HG03342 (cell line): Measurements from ENCODE around the gene PROSER3.

Experiments used
- ATAC-seq: cut with Tn5 transposase; IDR thresholded peaks from one replicate; pipeline ENCODE4 v1.9.1; 2021; ENCODE audit warnings: mild to moderate bottlenecking, moderate library complexity; ENCODE audit not compliant: unreplicated experiment

Gene PROSER3

GRCh38 chr19:35775298-35776101, 17.5 kb downstream of the PROSER3 start, which contains the start of gene ARHGAP33:
TSS of gene ARHGAP33 (plus strand) at chr19:35775564. CDS start at chr19:35775659, 95 bp downstream.
- ATAC-seq: peak; percentile 90

DNA sequence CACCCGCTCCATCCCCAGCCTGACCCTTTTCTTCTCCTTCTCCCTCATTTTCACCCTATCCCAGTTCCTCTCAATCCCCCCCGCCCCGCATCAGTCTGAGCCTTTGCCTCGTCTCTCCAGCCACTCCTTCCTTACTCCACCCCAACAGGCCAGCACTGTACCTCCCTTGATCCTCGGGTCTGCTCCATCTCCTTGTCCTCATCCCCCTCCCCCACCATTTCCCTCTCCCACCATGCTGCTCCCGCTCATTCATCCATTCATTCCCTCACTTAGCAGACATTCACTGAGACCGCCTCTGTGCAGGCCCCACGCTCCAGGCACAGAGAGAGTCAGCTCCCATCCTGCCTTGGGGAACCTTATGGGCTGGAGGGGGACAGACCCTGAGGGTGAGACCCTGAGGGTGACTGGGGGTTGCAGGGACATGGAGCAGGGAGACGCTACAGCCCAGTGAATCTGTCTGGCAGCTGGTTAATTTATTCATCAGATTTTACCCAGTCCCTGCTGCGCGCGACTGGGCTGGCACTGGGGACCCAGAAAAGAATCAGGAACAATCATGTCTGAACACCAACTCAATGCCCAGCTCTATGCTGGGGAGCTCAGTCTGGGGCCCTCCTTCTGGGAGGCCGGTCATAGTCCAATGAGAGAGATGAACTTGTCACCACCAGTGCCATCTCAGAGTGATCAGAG, 18.3 kb downstream of the PROSER3 start:
- no peak for ATAC-seq

DNA sequence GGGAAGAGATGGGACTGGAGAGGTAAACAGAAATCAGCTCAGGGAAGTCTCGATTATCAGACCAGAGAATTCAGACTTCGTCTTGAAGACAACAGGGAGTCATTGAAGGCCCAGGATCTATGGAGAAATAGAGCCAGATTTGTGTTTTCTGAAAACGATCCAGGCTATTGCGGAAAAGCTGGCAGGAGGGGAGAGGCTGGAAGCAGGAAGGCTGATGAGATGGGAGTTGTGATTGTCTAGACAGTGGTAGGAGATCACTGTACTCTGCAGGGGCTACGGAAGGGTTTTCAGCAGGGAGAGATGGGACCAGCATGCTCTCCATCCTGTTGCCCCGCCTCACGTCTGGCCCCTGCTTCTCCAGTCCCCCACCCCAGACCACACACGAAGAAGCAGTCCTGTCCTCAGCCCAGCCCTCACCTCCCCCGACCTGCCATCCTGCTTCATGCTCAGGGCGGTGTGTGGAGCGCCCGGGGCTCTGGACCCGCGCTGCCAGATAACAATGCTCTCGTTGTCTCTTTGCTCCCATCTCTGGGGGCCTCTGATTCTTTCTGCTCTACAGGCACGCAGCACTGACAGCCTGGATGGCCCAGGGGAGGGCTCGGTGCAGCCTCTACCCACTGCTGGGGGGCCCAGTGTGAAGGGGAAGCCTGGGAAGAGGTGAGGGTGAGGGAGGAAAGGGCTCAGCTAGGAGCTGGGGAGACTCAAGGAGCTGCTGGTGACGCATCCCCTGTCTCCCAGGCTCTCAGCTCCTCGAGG, 19.3 kb downstream of the PROSER3 start:
- no peak for ATAC-seq

DNA sequence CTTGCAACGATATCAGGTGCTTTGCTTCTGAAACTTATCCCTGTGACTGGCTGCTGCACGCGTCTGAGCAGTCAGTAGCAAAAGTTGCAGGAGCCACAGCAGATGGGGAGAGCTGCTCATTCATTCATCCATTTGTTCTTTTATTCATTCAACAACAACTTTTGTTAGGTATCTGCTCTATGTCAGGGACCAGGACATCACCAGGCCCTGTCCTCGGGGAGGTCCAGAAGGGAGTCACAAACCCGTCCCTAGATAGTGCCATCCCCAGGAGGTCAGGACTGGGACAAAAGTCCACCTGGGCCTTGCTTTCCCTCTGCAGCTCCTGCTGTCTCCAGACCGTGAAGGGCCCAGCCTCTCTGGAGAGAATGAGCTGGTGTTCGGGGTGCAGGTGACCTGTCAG, 20.0 kb downstream of the PROSER3 start:
- ATAC-seq: no peak

DNA sequence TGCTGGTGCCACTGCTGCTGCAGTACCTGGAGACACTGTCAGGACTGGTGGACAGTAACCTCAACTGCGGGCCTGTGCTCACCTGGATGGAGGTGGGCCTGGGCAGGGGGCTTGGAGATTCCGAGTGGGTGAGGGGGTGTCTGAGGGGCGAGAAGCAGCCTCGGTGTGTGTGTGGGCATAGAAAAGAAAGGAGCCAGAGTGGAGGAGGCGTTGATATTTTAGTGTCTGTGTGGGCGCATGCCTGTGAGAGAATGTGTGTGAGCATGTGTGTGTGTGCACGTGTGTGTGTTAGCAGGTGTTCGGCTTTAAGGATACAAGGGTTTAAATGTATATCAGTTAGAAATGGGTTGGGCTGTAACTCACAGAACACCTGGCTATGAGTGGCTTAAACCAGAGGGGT, 21.1 kb downstream of the PROSER3 start:
- ATAC-seq: no peak

DNA sequence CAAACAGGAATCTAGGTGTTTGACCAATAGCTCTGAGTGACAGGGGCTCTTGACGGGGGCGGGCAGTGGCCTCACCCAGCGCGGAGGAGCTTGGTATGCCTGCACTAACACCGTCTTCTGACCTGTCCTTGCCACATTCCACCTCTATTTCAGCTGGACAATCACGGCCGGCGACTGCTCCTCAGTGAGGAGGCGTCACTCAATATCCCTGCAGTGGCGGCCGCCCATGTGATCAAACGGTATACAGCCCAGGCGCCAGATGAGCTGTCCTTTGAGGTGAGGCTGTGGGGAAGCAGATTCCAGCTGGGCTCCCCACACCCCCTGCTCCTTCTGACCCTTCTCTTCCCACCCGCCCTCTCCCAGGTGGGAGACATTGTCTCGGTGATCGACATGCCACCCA, 22.1 kb downstream of the PROSER3 start:
- ATAC-seq: no peak

DNA sequence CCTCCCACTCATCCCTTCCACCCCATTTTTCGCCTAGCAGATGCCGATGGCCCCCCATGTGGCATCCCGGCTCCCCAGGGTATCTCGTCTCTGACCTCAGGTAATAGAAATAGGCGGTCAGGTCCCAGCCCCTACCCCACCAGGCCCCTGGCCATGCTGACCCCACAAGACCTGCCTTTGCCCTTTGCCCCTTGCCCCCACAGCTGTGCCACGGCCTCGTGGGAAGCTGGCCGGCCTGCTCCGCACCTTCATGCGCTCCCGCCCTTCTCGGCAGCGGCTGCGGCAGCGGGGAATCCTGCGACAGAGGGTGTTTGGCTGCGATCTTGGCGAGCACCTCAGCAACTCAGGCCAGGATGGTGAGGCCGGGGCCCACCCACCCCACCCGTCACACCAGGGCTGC, 22.7 kb downstream of the PROSER3 start:
- no peak for ATAC-seq

DNA sequence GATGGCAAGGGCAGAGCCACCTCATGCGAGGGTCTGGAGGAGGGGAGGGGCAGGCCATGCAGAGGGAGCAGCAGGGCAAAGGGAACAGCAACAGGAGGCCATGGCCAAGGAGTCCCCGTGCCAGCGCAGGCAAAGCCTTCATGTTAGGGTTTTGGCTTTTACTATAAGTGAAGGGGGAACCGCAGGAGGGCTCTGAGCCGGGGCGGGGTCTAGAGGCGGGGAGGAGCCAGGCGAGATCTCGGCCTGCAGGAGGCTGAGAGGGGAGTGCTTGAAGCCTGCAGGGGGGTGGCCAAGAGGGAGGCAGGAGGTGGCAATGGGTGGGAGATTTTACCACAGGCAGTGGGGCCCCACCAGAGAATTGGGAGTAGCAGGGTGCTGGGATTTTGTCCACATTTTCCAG, 23.7 kb downstream of the PROSER3 start:
- no peak for ATAC-seq

DNA sequence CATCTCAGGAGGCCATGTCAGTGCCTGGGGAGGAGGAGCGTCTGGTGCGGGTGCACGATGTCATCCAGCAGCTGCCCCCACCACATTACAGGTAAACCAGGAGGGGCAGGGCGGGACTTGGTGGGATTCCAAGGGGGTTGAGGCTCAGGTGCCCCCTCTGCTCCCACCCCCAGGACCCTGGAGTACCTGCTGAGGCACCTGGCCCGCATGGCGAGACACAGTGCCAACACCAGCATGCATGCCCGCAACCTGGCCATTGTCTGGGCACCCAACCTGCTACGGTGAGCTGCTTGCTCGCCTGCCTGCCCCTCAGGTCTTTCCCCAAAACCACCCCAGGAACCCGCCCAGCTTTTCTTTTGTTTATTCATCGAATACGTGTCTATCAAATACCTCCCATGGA, 24.6 kb downstream of the PROSER3 start:
- no peak for ATAC-seq

DNA sequence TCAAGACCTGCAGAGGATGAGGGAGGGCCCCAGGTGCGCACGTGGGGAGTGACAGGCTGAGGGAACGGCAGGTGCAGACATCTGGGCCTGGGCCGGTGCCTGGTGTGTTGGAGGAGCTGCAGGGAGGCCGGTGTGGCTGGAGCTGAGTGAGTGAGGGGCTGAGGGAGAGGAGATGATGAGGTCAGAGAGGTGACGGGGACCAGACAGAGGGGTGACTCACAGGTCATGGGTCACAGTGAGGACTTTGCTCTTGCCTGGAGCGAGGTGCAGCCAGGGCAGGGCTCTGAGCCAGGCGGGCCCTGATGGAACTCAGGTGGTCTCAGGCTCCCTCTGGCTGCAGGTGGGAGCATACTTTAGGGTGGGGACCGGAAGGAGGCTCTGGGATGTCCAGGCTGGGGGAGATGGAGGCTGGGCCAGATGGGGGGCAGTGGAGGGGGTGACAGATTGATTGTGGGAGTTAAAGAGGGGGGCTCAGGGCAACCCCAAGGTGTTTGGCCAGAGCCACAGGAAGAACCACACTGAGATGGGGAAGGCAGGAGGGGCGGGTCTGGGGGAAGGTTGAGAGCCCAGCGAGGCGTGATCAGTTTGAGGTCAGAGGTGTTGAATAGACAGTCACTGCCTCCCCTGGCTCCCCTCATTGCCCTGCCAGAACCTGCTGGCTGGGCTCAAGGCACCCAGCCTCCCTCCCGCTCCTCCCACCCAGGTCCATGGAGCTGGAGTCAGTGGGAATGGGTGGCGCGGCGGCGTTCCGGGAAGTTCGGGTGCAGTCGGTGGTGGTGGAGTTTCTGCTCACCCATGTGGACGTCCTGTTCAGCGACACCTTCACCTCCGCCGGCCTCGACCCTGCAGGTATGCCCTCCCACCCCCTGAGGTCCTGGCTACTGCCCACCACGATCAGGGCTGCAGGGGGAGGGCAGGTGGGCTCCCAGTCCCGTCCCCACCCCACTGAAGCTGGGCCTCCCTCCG, 25.8 kb downstream of the PROSER3 start:
- ATAC-seq: no peak

- no peak for ATAC-seq
Observed at GRCh38 chr19:35784503-35785338, 26.7 kb downstream of the PROSER3 start.

- no peak for ATAC-seq
Observed at GRCh38 chr19:35785339-35785627, 27.3 kb downstream of the PROSER3 start.

- ATAC-seq: no peak
Observed at GRCh38 chr19:35786299-35787160, 28.6 kb downstream of the PROSER3 start.

DNA sequence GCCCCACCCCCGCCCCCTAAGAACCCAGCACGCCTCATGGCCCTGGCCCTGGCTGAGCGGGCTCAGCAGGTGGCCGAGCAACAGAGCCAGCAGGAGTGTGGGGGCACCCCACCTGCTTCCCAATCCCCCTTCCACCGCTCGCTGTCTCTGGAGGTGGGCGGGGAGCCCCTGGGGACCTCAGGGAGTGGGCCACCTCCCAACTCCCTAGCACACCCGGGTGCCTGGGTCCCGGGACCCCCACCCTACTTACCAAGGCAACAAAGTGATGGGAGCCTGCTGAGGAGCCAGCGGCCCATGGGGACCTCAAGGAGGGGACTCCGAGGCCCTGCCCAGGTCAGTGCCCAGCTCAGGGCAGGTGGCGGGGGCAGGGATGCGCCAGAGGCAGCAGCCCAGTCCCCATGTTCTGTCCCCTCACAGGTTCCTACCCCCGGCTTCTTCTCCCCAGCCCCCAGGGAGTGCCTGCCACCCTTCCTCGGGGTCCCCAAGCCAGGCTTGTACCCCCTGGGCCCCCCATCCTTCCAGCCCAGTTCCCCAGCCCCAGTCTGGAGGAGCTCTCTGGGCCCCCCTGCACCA, 29.3 kb downstream of the PROSER3 start:
- no peak for ATAC-seq

DNA sequence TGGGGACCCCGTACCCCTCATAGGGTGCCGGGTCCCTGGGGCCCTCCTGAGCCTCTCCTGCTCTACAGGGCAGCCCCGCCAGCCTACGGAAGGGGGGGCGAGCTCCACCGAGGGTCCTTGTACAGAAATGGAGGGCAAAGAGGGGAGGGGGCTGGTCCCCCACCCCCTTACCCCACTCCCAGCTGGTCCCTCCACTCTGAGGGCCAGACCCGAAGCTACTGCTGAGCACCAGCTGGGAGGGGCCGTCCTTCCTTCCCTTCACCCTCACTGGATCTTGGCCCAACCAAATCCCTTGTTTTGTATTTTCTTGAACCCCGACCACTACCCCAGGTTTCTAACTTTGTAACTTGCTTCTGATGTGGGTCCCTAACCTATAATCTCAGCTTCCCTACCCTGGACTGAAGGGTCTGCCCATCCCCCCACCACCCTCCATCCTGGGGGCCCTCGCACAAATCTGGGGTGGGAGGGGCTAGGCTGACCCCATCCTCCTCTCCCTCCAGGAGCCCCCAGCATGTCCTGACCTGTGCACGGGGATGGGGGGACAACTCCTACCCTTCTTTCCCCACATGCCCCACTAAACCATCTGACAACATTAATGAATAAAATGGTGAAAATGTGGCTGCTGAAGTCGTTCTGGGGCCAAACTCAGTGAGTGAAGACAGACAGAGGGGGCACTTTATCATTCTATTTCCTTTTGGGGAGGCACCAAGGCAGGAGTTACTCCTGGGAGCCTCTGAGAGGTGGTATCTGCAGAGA, 30.4 kb downstream of the PROSER3 start:
- ATAC-seq: no peak

DNA sequence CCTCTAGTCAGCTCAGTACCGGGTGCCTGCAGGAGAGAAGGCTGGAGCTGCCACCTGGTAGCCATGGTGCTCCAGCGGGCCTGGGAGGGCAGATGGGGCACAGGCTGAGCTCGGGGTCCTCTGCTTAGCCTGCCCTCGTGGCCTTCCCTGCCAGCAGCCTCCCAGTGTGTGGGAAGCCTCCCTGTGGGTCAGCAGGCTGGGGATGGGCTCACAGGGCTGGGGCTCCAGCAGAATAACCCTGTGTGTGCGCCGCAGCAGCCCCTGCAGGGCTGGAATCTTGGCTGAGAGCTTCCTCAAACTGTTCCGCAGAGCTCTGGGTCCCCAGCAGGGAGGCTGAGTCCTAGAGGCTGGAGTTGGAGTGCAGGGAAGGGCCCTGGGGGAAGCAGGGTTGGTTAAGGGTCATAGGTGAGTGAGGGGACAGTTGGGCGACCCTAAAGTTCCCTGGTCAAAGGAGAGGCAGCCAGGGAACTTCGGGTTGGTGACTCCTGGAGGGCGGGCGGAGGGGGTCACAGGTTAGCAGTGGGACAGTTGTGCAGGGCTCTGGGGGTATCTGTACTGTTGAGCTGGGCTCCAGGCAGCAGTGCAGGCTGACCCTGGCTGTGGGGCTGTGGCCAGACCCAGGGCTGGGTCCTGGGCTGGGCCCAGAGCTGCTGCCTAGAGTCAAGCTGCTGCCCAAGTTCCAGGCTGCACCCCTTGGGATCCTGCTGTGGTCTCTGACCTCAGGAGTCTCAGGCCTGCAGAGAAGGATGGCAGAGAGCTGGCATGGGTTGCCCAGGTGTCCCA, 31.4 kb downstream of the PROSER3 start:
- ATAC-seq: no peak
